ENCODE measurements around the gene INO80B.

DNA sequence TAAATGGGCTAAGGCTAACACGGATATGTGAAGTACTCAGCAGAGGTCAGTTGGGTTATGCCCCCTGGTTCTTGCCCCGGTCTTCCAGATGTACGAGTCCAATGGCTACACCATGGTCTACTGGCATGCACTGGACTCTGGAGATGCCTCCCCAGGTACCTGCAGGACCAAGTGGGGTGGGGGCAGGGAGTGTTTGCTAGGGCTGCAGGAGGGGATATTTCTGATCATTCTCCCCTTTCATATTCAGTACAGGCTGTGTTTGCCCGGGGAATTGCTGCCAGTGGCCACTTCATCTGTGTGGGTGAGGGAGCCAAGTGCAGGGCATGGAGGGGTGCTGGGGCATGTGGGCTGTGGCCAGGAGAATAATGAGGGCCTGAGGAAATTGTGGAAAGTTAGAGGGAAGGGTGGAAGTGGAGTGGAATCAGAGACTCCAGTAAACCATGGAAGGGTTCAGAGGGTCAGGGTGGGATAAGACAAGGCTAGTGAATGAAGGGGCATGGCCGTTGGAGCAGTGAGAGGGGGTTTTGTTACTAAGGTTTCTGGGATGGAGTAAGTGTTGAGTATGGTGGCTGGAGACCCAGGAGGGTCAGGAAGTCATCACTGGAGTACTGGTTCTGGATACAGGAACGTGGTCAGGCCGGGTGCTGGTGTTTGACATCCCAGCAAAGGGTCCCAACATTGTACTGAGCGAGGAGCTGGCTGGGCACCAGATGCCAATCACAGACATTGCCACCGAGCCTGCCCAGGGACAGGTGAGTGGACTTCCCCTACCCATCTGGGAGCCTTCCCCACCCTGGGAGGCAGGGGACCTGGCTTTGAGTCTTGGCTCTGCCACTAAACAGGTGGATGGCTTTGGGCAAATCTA lies 31.4 kb upstream of the INO80B start:
- TF ChIP-seq, protein P1, sequence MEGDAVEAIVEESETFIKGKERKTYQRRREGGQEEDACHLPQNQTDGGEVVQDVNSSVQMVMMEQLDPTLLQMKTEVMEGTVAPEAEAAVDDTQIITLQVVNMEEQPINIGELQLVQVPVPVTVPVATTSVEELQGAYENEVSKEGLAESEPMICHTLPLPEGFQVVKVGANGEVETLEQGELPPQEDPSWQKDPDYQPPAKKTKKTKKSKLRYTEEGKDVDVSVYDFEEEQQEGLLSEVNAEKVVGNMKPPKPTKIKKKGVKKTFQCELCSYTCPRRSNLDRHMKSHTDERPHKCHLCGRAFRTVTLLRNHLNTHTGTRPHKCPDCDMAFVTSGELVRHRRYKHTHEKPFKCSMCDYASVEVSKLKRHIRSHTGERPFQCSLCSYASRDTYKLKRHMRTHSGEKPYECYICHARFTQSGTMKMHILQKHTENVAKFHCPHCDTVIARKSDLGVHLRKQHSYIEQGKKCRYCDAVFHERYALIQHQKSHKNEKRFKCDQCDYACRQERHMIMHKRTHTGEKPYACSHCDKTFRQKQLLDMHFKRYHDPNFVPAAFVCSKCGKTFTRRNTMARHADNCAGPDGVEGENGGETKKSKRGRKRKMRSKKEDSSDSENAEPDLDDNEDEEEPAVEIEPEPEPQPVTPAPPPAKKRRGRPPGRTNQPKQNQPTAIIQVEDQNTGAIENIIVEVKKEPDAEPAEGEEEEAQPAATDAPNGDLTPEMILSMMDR (IDR thresholded peaks at IDR 0.05 in 8 of 11, conservative IDR thresholded peaks at IDR 0.05 in 3 of 11): no peak
- TF ChIP-seq POLR2A (IDR thresholded peaks at IDR 0.05): no peak
- no peak for TF ChIP-seq POLR2AphosphoS5 (IDR thresholded peaks at IDR 0.05)
